Mesenchymal stem cell (in vitro differentiated cells and primary cell): ENCODE measurements around the gene SMDT1.
"Not testable (repeated sequence)": the region's sequence is repeated elsewhere in the genome, so short reads cannot be mapped to it uniquely, and the experiment has no call there.

ENCODE experiments used
- DNase-seq: peaks from one replicate; pipeline ENCODE4 v3.0.0-alpha.2; 2013
- H2AFZ ChIP-seq: one replicate; pipeline ENCODE4 v1.6.1; 2013; ENCODE audit warnings: low read depth, mild to moderate bottlenecking, control low read depth, inconsistent platforms, low read length, moderate library complexity
- H2AK5ac ChIP-seq: 2 replicates; pipeline ENCODE4 v1.6.1; 2013; ENCODE audit warnings: low read length, moderate library complexity, mild to moderate bottlenecking, inconsistent platforms; ENCODE audit not compliant: severe bottlenecking
- H2BK120ac ChIP-seq: one replicate; pipeline ENCODE4 v1.6.1; 2013; ENCODE audit warnings: low read depth, mild to moderate bottlenecking, inconsistent platforms, low read length, moderate library complexity
- H2BK12ac ChIP-seq, 2 experiments: one replicate each; pipeline ENCODE4 v1.6.1; 2013; ENCODE audit warnings: inconsistent platforms in 2 of 2, low read length in 2 of 2, mild to moderate bottlenecking in 2 of 2, moderate library complexity in 2 of 2, control low read depth in 1 of 2
- H2BK15ac ChIP-seq: one replicate; pipeline ENCODE4 v1.6.1; 2013; ENCODE audit warnings: mild to moderate bottlenecking, low read depth, inconsistent platforms; ENCODE audit not compliant: poor library complexity, severe bottlenecking
- H2BK5ac ChIP-seq: 2 replicates; pipeline ENCODE4 v1.6.1; 2013; ENCODE audit warnings: low read depth, mild to moderate bottlenecking, low read length, control low read depth, inconsistent platforms; ENCODE audit not compliant: poor library complexity, severe bottlenecking
- H3K14ac ChIP-seq, 2 experiments: one replicate each; pipeline ENCODE4 v1.6.1; 2013; ENCODE audit warnings: inconsistent platforms in 2 of 2, low read length in 2 of 2, control low read depth in 1 of 2, mild to moderate bottlenecking in 1 of 2, moderate library complexity in 1 of 2
- H3K18ac ChIP-seq, 2 experiments: one replicate each; pipeline ENCODE4 v1.6.1; 2013; ENCODE audit warnings: inconsistent platforms in 2 of 2, low read length in 2 of 2, control low read depth in 1 of 2, low read depth in 1 of 2, mild to moderate bottlenecking in 1 of 2
- H3K23ac ChIP-seq, 2 experiments: one replicate each; pipeline ENCODE4 v1.6.1; 2013; ENCODE audit warnings: inconsistent platforms in 2 of 2, low read length in 2 of 2, mild to moderate bottlenecking in 2 of 2, moderate library complexity in 2 of 2, control low read depth in 1 of 2
- H3K27ac ChIP-seq: 2 replicates; pipeline ENCODE4 v1.5.1; 2013; ENCODE audit warnings: mild to moderate bottlenecking, moderate library complexity, low read length, control low read depth, inconsistent platforms; ENCODE audit not compliant: poor library complexity, severe bottlenecking
- H3K27me3 ChIP-seq, 2 experiments: 2 replicates each; pipeline versions ENCODE4 v1.6.1 to v1.7.0; 2013; ENCODE audit warnings: low read length in 2 of 2, mild to moderate bottlenecking in 2 of 2, moderate library complexity in 2 of 2, control low read depth in 1 of 2, inconsistent platforms in 1 of 2; ENCODE audit not compliant: control insufficient read depth in 1 of 2, insufficient read depth in 1 of 2
- H3K36me3 ChIP-seq, 2 experiments: 2 replicates each; pipeline versions ENCODE4 v1.6.1 to v1.7.0; 2013; ENCODE audit warnings: low read length in 2 of 2, control low read depth in 1 of 2, inconsistent platforms in 1 of 2, low read depth in 1 of 2, mild to moderate bottlenecking in 1 of 2; ENCODE audit not compliant: insufficient read depth in 2 of 2, control insufficient read depth in 1 of 2
- H3K4ac ChIP-seq, 2 experiments: one replicate each; pipeline ENCODE4 v1.6.1; 2013; ENCODE audit warnings: inconsistent platforms in 2 of 2, low read length in 2 of 2, mild to moderate bottlenecking in 2 of 2, moderate library complexity in 2 of 2, control low read depth in 1 of 2, low read depth in 1 of 2
- H3K4me1 ChIP-seq: 2 replicates; pipeline ENCODE4 v1.6.1; 2013; ENCODE audit warnings: low read depth, low read length, control low read depth; ENCODE audit not compliant: control insufficient read depth, insufficient read depth
- H3K4me2 ChIP-seq: 2 replicates; pipeline ENCODE4 v1.6.1; 2013; ENCODE audit warnings: low read length, mild to moderate bottlenecking, inconsistent platforms; ENCODE audit not compliant: poor library complexity, severe bottlenecking
- H3K4me3 ChIP-seq, 2 experiments: 2 replicates each; pipeline versions ENCODE4 v1.5.1 to v1.7.0; 2013; ENCODE audit warnings: low read length in 2 of 2, mild to moderate bottlenecking in 2 of 2, control low read depth in 1 of 2, low read depth in 1 of 2; ENCODE audit not compliant: insufficient read depth in 1 of 2
- H3K79me1 ChIP-seq: replicated peaks from 2 replicates; pipeline ENCODE4 v1.6.1; 2013; ENCODE audit warnings: mild to moderate bottlenecking, control low read depth, low read length, inconsistent platforms; ENCODE audit not compliant: poor library complexity, severe bottlenecking
- H3K9ac ChIP-seq: 2 replicates; pipeline ENCODE4 v1.7.0; 2013; ENCODE audit warnings: mild to moderate bottlenecking, low read length, moderate library complexity
- H3K9me3 ChIP-seq: 2 replicates; pipeline ENCODE4 v1.7.0; 2013; ENCODE audit warnings: mild to moderate bottlenecking, low read length; ENCODE audit not compliant: control insufficient read depth
- H4K8ac ChIP-seq: one replicate; pipeline ENCODE4 v1.6.1; 2013; ENCODE audit warnings: inconsistent platforms, mild to moderate bottlenecking, low read length, moderate library complexity
- H4K91ac ChIP-seq: one replicate; pipeline ENCODE4 v1.6.1; 2013; ENCODE audit warnings: mild to moderate bottlenecking, low read length, inconsistent platforms
- WGBS: methylation state at CpG from one replicate; pipeline ENCODE4 v1.1.7; 2013; ENCODE audit warnings: mixed read lengths; 5-methylcytosine and 5-hydroxymethylcytosine counted together

The SMDT1 gene

GRCh38 chr22:42071508-42071907 lies 8.0 kb upstream of the SMDT1 start:
- not testable (repeated sequence) for H4K8ac ChIP-seq, H3K18ac ChIP-seq, H2AK5ac ChIP-seq, H3K23ac ChIP-seq, H3K79me1 ChIP-seq, H2BK15ac ChIP-seq, H4K91ac ChIP-seq, H3K27ac ChIP-seq, H2AFZ ChIP-seq, H2BK120ac ChIP-seq, H3K27me3 ChIP-seq, H3K4me2 ChIP-seq, H3K9me3 ChIP-seq, H3K14ac ChIP-seq, H2BK12ac ChIP-seq, H2BK5ac ChIP-seq, DNase-seq, H3K4ac ChIP-seq
- Histone ChIP-seq H3K4me1 (peaks cover 14% of the 10 kb centered on the region), H3K4me3 (peak overlapping the region in 1 of 2 experiments; percentile 79), H3K36me3 (peaks cover 20 to 28% of the 10 kb centered on the region in 2 experiments), H3K9ac (peak overlapping the region; percentile 79)
- 95% methylated on average over 7 of the region's 7 CpGs for WGBS

DNA sequence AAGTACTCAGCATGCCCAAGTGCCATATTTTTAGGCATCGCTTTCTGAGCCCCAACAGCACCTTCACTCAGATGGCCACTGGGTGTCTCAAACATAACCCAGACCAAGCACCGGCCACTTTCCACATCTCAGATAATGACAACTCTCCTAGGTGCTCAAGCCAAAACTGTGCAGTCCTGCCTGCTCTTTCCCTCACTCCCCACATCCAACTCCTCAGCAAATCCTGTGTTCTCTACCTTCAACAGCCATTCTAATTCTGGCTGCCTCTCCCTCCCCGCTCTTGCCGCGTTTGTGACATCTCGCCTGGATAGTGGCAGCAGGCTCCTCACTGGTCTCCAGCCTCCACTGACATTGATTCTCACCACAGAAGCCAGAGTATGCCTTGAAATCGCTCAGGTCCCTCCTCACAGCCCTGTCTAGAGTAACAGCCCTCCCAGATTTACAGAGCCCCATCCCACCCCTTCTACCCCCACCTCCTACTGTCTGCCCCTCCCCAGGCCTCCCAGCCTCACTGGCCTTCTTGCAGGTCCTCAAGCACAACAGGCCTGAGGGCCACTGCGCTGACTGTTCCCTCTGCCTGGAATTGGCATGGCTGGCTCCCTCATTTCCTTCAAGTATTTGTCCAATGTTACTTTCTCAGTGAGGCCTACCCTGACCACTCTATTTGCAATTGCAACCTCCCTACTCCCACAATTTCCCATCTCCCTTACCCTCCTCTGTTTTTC lies 6.7 kb upstream of the SMDT1 start:
- H4K8ac ChIP-seq = no peak overlapping the region
- no peak overlapping the region for H2BK12ac ChIP-seq
- H3K9me3 ChIP-seq = no peaks in the 10 kb centered on the region
- H2BK5ac ChIP-seq = no peak overlapping the region
- H2AFZ ChIP-seq = no peak overlapping the region
- H3K36me3 ChIP-seq = peaks cover 8 to 28% of the 10 kb centered on the region in 2 experiments
- H2BK15ac ChIP-seq = no peak overlapping the region
- H3K14ac ChIP-seq = no peak overlapping the region
- H3K27ac ChIP-seq = no peak overlapping the region
- H3K9ac ChIP-seq = no peak overlapping the region
- no peak overlapping the region for H3K18ac ChIP-seq
- no peak overlapping the region for H3K4me3 ChIP-seq
- no peak overlapping the region for H4K91ac ChIP-seq
- H3K4me2 ChIP-seq = no peak overlapping the region
- peaks cover 6% of the 10 kb centered on the region for H3K79me1 ChIP-seq
- H3K27me3 ChIP-seq = no peaks in the 10 kb centered on the region
- whole genome bisulfite sequencing = 89% methylated on average over 8 of the region's 8 CpGs
- no peak overlapping the region for H3K4ac ChIP-seq
- no peak overlapping the region for H3K23ac ChIP-seq
- H2AK5ac ChIP-seq = no peak overlapping the region
- no peak overlapping the region for H2BK120ac ChIP-seq
- no peak for DNase-seq
- H3K4me1 ChIP-seq = peaks cover 14% of the 10 kb centered on the region

DNA sequence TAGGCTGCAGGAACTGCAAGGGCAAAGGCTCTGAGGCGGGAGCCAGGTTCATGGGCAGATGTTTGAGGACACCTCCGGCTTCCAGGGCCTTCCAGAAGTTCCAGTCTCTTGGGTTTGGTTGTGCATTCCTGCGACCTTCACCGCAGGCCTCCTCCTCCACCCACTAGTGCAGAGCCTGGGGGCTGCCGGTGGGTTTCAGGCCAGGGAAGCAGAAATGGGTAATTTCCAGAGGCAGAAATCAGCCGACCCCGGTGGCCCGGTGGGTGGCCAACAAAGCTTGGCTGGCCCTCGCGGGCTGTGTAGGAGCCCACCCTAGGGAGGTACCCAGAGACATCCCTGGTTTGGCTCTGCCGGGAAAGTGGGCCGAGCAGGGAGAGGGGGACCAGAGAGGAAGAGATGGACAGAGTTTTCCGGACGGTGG lies 5.9 kb upstream of the SMDT1 start:
- Histone ChIP-seq H3K9ac (peak overlapping the region; percentile 94), H2AK5ac (no peak overlapping the region), H3K79me1 (peaks cover 3% of the 10 kb centered on the region)

GRCh38 chr22:42074132-42074811 lies 5.2 kb upstream of the SMDT1 start, which contains the start of gene PHETA2:
PHETA2 (plus strand) TSS chr22:42074248; CDS start chr22:42077294, 3,046 bp downstream.
- Histone ChIP-seq H3K27me3 (no peaks in the 10 kb centered on the region), H3K14ac (no peak within 1 kb of the TSS)
- WGBS = 28% methylated on average over 25 of the region's 55 CpGs

More for the DNA sequence above, 5.9 kb upstream of the SMDT1 start:
- Histone ChIP-seq H3K9me3 (no peaks in the 10 kb centered on the region), H3K4me3 (peak overlapping the region in 1 of 2 experiments; percentile 82), H3K18ac (no peak overlapping the region), H2BK5ac (no peak overlapping the region), H3K4me2 (no peak overlapping the region), H2BK15ac (no peak overlapping the region), H3K4me1 (peaks cover 14% of the 10 kb centered on the region), H3K4ac (no peak overlapping the region), H3K27ac (no peak overlapping the region), H3K27me3 (no peaks in the 10 kb centered on the region), H3K36me3 (peaks cover 0 to 28% of the 10 kb centered on the region in 2 experiments), H2AFZ (no peak overlapping the region), H3K23ac (no peak overlapping the region), H3K14ac (no peak overlapping the region), H2BK120ac (no peak overlapping the region), H4K8ac (peak overlapping the region; percentile 56), H4K91ac (no peak overlapping the region), H2BK12ac (peak overlapping the region in 1 of 2 experiments; percentile 10)
- no peak for DNase-seq
- WGBS = 97% methylated on average over 14 of the region's 14 CpGs

More at GRCh38 chr22:42074132-42074811, 5.2 kb upstream of the SMDT1 start, which contains the start of gene PHETA2:
- no peak within 1 kb of the TSS for H3K4me2 ChIP-seq
- no peak within 1 kb of the TSS for H3K18ac ChIP-seq
- no peak within 1 kb of the TSS for H3K4ac ChIP-seq
- no peak within 1 kb of the TSS for H2AK5ac ChIP-seq
- no peak within 1 kb of the TSS for H2BK120ac ChIP-seq
- H2BK12ac ChIP-seq = peak within 1 kb of the TSS in 1 of 2 experiments; percentile 10
- no peaks in the 10 kb centered on the region for H3K9me3 ChIP-seq
- H3K23ac ChIP-seq = no peak within 1 kb of the TSS
- peak within 1 kb of the TSS; percentile 94 for H3K9ac ChIP-seq
- peak within 1 kb of the TSS in 1 of 2 experiments; percentile 82 for H3K4me3 ChIP-seq
- H2AFZ ChIP-seq = no peak within 1 kb of the TSS
- no peak for DNase-seq
- H4K91ac ChIP-seq = peak within 1 kb of the TSS; percentile 20
- peaks cover 0 to 28% of the 10 kb centered on the region in 2 experiments for H3K36me3 ChIP-seq
- no peak within 1 kb of the TSS for H3K27ac ChIP-seq
- H3K4me1 ChIP-seq = peaks cover 18% of the 10 kb centered on the region
- H4K8ac ChIP-seq = peak within 1 kb of the TSS; percentile 56
- peak within 1 kb of the TSS; percentile 31 for H2BK15ac ChIP-seq
- no peak within 1 kb of the TSS for H2BK5ac ChIP-seq
- peaks cover 3% of the 10 kb centered on the region for H3K79me1 ChIP-seq
